ENCODE data around the gene USP8.
"Not testable (repeated sequence)": the region's sequence is repeated elsewhere in the genome, so short reads cannot be mapped to it uniquely, and the experiment has no call there.

The USP8 gene

GRCh38 chr15:50438251-50438650 lies 14.0 kb downstream of the USP8 start:
- no peak overlapping the region for H3K4me3 ChIP-seq (ENCODE audit: low read depth, low read length)

GRCh38 chr15:50440932-50441331 lies 16.7 kb downstream of the USP8 start:
- no peak overlapping the region for H3K4me3 ChIP-seq (ENCODE audit: low read depth, low read length)

GRCh38 chr15:50452927-50453326 lies 28.7 kb downstream of the USP8 start:
- H3K4me3 ChIP-seq (ENCODE audit: low read depth, low read length) = no peak overlapping the region

- H3K4me3 ChIP-seq (ENCODE audit: low read depth, low read length) = no peak overlapping the region
These were observed 34.3 kb downstream of the USP8 start for GRCh38 chr15:50458348-50459112.

GRCh38 chr15:50463423-50464358 lies 39.5 kb downstream of the USP8 start:
- no peak overlapping the region for H3K4me3 ChIP-seq (ENCODE audit: low read depth, low read length)

- H3K4me3 ChIP-seq (ENCODE audit: low read depth, low read length) = no peak overlapping the region
These were observed 46.9 kb downstream of the USP8 start for GRCh38 chr15:50471072-50471471.

DNA sequence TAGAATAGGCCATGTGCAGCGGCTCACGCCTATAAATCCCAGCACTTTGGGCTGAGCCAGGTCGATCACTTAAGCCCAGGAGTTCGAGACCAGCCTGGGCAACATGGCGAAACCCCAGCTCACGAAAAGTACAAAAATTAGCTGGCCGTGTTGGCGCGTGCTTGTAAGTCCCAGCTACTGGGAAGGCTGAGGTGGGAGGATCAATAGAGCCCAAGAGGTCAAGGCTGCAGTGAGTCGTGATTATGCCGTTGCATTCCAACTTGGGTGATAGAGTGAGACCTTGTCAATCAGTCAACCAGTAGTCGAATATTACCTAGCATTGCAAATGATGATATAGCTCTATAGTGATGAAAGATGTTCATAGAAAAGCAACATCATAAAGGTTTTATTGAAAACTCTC lies 51.9 kb downstream of the USP8 start:
- no peak overlapping the region for H3K4me3 ChIP-seq (ENCODE audit: low read depth, low read length)

DNA sequence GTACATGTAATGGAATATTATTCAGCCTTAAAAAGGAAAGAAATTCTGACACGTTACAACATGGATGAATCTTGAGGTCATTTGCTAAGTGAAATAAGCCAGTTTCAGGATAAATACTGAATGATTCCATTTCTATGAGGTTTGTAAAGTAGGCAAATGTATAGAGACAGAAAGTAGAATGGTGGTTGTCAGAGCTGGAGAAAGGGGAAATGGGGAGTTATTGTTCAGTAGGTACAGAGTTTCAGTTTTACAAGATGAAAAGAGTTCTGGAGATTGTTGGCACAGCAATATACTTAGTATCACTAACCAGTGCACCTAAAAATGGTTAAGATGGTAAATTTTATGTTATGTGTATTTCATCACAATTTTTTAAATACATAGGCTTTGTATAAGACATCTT lies 60.6 kb downstream of the USP8 start:
- no peak overlapping the region for H3K4me3 ChIP-seq (ENCODE audit: low read depth, low read length)

DNA sequence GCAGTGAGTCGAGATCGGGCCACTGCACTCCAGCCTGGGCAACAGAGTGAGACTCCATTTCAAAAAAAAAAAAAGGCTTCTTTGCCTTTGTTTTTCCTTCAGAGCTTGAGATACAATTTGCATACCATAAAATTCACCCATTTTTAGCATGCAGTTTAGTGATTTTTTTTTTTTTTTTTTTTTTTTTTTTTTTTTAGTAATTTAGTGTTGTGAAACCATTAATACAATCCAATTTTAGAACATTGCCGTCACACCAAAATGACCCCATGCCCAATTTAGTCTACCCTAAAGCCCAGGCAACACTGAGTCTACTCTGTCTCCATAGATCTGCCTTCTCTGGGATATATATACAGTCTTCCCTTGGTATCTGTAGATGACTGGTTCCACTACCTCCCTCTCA lies 61.2 kb downstream of the USP8 start:
- H3K4me3 ChIP-seq (ENCODE audit: low read depth, low read length) = no peak overlapping the region

DNA sequence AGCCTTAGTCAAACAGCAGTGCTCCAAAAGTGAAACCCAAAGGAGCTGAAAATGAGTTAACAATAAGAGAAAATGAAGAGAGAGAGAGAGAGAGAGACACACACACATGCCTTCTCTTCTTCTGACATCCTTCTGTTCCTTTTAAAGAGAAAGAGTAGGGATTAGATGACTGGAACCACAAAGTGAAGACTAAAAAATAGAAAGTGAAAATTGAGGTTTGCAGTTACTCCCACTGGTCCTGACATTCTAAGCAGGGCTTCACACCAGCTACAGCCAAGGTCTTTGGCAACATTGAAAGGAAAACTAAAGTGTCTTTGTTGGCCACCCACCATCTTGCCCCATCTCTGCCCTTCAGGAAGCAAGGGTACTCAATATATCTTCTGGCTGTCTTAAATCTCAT lies 63.1 kb downstream of the USP8 start:
- no peak overlapping the region for H3K4me3 ChIP-seq (ENCODE audit: low read depth, low read length)

DNA sequence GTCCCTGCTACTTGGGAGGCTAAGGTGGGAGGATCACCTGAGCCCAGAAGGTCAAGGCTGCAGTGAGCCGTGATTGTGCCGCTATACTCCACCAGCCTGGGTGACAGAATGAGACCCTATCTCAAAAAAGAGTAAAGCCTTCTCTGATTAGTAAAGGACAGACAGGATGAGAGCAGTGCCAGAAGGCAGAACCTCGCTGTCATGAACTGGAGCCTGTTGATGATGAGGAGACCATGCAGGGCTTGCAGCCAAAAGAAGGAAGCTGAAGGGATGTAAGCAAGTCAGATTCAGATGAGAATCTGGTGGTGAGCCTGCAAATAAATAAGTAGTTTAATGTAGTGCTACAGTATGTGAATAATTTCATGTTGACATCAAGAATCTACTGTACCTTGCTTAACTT lies 69.4 kb downstream of the USP8 start:
- no peak overlapping the region for H3K4me3 ChIP-seq (ENCODE audit: low read depth, low read length)

DNA sequence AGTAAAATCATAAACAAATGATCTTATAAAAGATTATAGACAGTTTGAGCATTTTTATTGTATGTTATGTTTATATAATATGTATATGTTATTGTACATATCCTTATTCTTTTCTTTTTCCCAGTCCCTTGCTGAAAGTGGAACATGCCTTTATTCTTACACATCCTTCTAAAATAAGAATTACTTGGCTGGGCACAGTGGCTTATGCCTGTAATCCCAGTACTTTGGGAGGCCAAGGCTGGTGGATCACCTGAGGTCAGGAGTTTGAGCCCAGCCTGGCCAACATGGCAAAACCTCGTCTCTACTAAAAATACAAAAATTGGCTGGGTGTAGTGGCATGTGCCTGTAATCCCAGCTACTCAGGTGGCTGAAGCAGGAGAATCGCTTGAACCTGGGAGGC lies 70.3 kb downstream of the USP8 start:
- not testable (repeated sequence) for H3K4me3 ChIP-seq (ENCODE audit: low read depth, low read length)

- no peak overlapping the region for H3K4me3 ChIP-seq (ENCODE audit: low read depth, low read length)
These were observed 72.5 kb downstream of the USP8 start for GRCh38 chr15:50496692-50497091.

DNA sequence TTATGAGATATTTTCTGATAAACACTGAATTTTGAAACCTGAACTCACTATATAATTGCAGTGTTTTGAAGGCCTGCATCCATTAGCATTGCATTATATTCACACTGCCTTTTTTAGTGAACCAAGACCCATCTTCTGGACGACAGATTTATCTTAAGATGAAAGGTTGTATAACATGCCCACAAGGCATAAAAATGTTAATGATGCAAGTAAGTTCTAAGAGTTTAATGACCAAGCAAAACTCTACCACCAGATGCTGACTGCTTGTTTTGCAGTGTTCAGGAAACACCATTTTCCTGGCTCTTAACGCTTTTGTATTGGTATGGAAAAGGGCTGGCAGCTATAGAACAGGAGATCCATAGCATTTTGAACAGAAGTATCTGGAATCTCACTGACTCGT lies 76.1 kb downstream of the USP8 start:
- H3K4me3 ChIP-seq (ENCODE audit: low read depth, low read length) = no peak overlapping the region

DNA sequence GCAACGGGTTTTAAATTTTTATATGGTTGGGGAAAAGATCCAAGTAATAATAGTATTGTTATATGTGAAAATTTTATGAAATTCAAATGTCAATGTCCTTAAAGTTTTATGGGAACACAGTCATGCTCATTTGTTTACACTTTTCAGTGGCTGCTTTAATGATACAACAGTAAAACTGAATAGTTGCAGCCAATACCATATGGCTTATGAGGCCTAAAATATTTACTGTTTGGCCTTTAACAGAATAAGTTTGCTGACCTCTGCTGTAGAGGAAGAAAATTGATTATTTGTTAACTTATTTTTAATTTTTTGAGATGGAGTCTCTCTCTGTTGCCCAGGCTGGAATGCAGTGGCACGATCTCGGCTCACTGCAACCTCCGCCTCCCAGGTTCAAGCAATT lies 77.6 kb downstream of the USP8 start:
- no peak overlapping the region for H3K4me3 ChIP-seq (ENCODE audit: low read depth, low read length)

DNA sequence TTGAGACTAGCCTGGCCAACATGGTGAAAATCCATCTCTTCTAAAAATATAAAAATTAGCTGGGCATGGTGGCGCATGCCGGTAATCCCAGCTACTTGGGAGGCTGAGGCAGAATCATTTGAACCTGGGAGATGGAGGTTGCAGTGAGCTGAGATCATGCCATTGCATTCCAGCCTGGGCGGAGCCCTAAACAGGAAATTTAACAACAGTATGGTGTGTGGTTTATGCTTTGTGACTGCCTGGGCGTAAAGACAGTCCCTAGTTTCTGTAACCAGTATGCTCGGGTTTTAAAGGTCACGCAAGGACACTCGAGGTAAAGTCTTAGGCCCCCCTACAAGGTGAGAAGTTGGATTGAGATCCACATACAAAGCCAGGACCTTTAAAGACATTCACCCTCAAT lies 78.9 kb downstream of the USP8 start:
- no peak overlapping the region for H3K4me3 ChIP-seq (ENCODE audit: low read depth, low read length)

DNA sequence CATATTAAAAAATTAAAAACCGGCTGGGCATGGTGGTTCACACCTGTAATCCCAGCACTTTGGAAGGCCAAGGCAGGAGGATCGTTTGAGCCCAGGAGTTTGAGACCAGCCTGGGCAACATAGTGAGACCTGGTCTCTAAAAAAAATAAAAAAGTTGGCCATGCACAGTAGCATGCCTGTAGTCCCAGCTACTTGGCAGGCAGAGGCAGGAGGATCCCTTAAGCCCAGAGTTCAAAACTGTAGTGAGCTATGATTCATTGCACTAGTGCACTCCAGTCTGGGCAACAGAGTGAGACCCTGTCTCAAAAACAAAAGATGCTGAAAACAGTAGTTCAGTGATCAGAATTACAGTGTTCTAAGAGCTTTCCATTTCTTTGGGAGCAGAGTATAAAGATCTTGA lies 81.5 kb downstream of the USP8 start:
- not testable (repeated sequence) for H3K4me3 ChIP-seq (ENCODE audit: low read depth, low read length)

DNA sequence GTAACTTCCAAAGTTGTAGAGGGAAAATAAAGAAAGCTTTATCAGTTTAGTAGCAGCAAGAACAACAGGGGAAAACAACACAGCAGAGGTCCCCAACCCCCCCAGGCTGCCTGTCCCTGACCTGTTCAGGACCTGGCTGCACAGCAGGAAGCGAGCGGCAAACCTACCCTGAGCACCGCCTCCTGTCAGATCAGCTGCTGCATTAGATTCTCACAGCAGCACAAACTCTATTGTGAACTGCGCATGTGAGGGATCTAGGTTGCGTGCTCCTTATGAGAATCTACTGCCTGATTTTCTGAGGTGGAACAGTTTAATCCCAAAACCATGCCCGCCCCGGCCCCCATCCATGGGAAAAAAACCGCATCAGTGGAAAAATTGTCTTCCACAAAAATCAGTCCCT lies 81.9 kb downstream of the USP8 start:
- H3K4me3 ChIP-seq (ENCODE audit: low read depth, low read length) = no peak overlapping the region

- no peak overlapping the region for H3K4me3 ChIP-seq (ENCODE audit: low read depth, low read length)
These were observed 88.8 kb downstream of the USP8 start for GRCh38 chr15:50513001-50513400.

DNA sequence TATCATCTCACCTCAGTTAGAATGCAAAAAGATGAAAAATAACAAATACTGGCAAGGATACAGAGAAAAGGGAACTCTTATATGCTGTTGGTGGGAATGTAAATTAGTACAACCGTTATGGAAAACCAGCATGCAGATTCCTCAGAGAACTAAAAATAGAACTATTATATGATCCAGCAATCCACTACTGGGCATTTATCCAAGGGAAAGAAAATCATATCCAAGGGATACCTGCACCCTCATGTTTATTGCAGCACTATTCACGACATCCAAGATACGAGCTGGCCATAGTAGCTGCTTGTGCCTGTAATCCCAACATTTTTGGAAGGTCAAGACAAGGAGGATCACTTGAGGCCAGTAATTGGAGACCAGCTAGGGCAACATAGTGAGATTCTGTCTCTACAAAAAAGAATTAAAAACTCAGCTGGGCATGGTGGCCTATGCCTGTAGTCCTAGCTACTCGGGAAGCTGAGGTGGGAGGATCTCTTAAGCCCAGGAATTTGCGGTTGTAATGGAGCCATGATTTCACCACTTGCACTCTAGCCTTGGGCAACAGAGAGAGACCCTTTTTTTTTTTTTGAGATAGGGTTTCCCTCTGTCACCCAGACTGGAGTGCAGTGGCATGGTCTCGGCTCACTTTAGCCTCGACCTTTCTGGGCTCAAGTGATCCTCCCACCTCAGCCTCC lies 95.7 kb downstream of the USP8 start:
- H3K4me3 ChIP-seq (ENCODE audit: low read depth, low read length) = no peak overlapping the region

GRCh38 chr15:50523851-50524251 lies 99.6 kb downstream of the USP8 start:
- no peak overlapping the region for H3K4me3 ChIP-seq (ENCODE audit: low read depth, low read length)

DNA sequence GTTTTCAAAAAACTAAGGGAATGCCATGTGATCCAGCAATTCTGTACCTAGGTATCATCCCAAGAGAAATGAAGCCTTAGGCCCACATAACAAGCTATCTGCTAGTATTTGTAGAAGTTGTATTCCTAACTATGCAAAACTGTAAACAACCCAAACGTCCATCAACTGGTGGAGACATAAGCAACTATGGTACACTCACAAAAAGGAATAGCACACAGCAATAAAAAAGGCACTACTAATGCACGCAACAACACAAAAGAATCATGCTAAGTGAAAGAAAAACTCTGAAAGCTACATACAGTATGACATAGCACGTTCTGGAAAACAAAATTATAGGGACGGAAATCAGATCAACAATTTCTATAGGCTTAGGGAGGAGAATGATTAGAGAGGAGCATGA lies 107.0 kb downstream of the USP8 start:
- H3K4me3 ChIP-seq (ENCODE audit: low read depth, low read length) = no peak overlapping the region
